Motor neuron (in vitro differentiated cells): Measurements from ENCODE around the gene CLDN34. TPM values are rescaled to one million over a fixed set of nuclear protein-coding genes. Genes with fewer than 3 reads are reported as not detected.

Source experiments
- ATAC-seq, 8 experiments: fragments of 200-7000 bp; cut with Tn5 transposase; replicated peaks in 6 of 8; 2 replicates each; pipeline ENCODE4 v1.8.0; 2021; ENCODE audit warnings: mild to moderate bottlenecking in 8 of 8, moderate library complexity in 8 of 8
- H3K27ac ChIP-seq, 2 donors: fragments of 250-450 bp; sonication (Bioruptor Pico); 2 replicates each; pipeline ENCODE4 v1.9.0; 2021; ENCODE audit warnings: antibody characterized with exemption in 2 of 2, mild to moderate bottlenecking in 2 of 2, moderate library complexity in 1 of 2
- H3K4me1 ChIP-seq, 2 donors: fragments of 250-450 bp; sonication (Bioruptor Pico); replicated peaks in 1 of 2; 2 replicates each; pipeline ENCODE4 v1.6.1; 2021; ENCODE audit warnings: antibody characterized with exemption in 2 of 2, mild to moderate bottlenecking in 2 of 2, moderate library complexity in 1 of 2
- H3K4me3 ChIP-seq, 5 donors: fragments of 250-450 bp; sonication (Bioruptor Pico); 2 replicates each; pipeline ENCODE4 v1.9.0; 2021; ENCODE audit warnings: antibody characterized with exemption in 5 of 5, mild to moderate bottlenecking in 5 of 5, moderate library complexity in 4 of 5
- WGBS, 10 experiments: fragments of 450-650 bp; shearing (Covaris generic); methylation state at CpG; one replicate each; pipeline ENCODE4 v1.0.0; 2022; 5-methylcytosine and 5-hydroxymethylcytosine counted together
- in situ Hi-C, 9 experiments: fragments of 400-800 bp; cut with MboI; loops; one replicate each; pipeline ENCODE4 v1.15.0; 2021; ENCODE audit warnings: low sequenced_read_pairs in 9 of 9, low pct_unique_long_range_greater_than_20kb in 2 of 9; ENCODE audit not compliant: unreplicated experiment in 9 of 9
- total RNA-seq, 8 experiments: library from RNA; unstranded; fragments of 300-600 nt; gene quantifications; 2 replicates each; pipeline versions ENCODE4 v1.2.3 to v1.2.4, GENCODE V29; 2022

CLDN34 gene
- total RNA-seq, 8 experiments from 2014 or later, result 0.45 to 0.90 (median 0.64) TPM; not detected in 3

GRCh38 chrX:9947131-9947794 lies 19.9 kb upstream of the CLDN34 start:
- H3K27ac ChIP-seq, result no peak overlapping the region
- no peak overlapping the region for H3K4me3 ChIP-seq
- H3K4me1 ChIP-seq, result no peaks in the 10 kb centered on the region
- in situ Hi-C loops, result no loop called here
- 0 to 100% (median 79%) methylated on average over 1 to 4 of the region's 10 CpGs; no CpG with 5 or more reads in 5 of the 10 experiments for WGBS, 10 experiments
- ATAC-seq, result peak in 3 of 8 experiments; percentile 38 to 48 (median 42)

- 17 to 100% (median 97%) methylated on average over 1 to 5 of the region's 9 CpGs; no CpG with 5 or more reads in 5 of the 10 experiments for WGBS, 10 experiments
- H3K4me3 ChIP-seq, result no peak overlapping the region
- in situ Hi-C loops, result no loop called here
- ATAC-seq, result no peak
- H3K27ac ChIP-seq, result no peak overlapping the region
- H3K4me1 ChIP-seq, result no peaks in the 10 kb centered on the region
Measured at GRCh38 chrX:9948406-9948805, 18.8 kb upstream of the CLDN34 start.

- 0% methylated on average over 1 of the region's 1 CpG; no CpG with 5 or more reads in 9 of the 10 experiments for WGBS, 10 experiments
- ATAC-seq, result no peak
- no peak overlapping the region for H3K4me3 ChIP-seq
- in situ Hi-C loops, result no loop called here
- no peak overlapping the region for H3K27ac ChIP-seq
- no peaks in the 10 kb centered on the region for H3K4me1 ChIP-seq
Measured at GRCh38 chrX:9952300-9952699, 14.9 kb upstream of the CLDN34 start.

GRCh38 chrX:9953396-9953795 lies 13.8 kb upstream of the CLDN34 start:
- in situ Hi-C loops, result no loop called here
- Histone ChIP-seq H3K27ac (no peak overlapping the region), H3K4me1 (no peaks in the 10 kb centered on the region), H3K4me3 (no peak overlapping the region)
- ATAC-seq, result no peak
- 21 to 100% (median 100%) methylated on average over 1 to 2 of the region's 2 CpGs; no CpG with 5 or more reads in 5 of the 10 experiments for WGBS, 10 experiments

- H3K4me3 ChIP-seq, result no peak overlapping the region
- no peak overlapping the region for H3K27ac ChIP-seq
- ATAC-seq, result no peak
- in situ Hi-C loops, result no loop called here
- no peaks in the 10 kb centered on the region for H3K4me1 ChIP-seq
- WGBS, 10 experiments, result 17 to 85% (median 20%) methylated on average over 1 to 2 of the region's 6 CpGs; no CpG with 5 or more reads in 7 of the 10 experiments
Measured at GRCh38 chrX:9955506-9955905, 11.7 kb upstream of the CLDN34 start.

GRCh38 chrX:9957743-9958142 lies 9.4 kb upstream of the CLDN34 start:
- H3K4me1 ChIP-seq, result no peaks in the 10 kb centered on the region
- no peak for ATAC-seq
- no peak overlapping the region for H3K27ac ChIP-seq
- in situ Hi-C loops, result no loop called here
- WGBS, 10 experiments, result 35 to 100% (median 98%) methylated on average over 1 to 9 of the region's 9 CpGs; no CpG with 5 or more reads in 6 of the 10 experiments
- no peak overlapping the region for H3K4me3 ChIP-seq

GRCh38 chrX:9958183-9958582 lies 9.0 kb upstream of the CLDN34 start:
- Histone ChIP-seq H3K27ac (no peak overlapping the region), H3K4me1 (no peaks in the 10 kb centered on the region), H3K4me3 (no peak overlapping the region)
- ATAC-seq, result no peak
- WGBS, 10 experiments, result 20 to 80% methylated on average over 1 of the region's 5 CpGs; no CpG with 5 or more reads in 8 of the 10 experiments
- in situ Hi-C loops, result no loop called here

GRCh38 chrX:9961750-9962149 lies 5.4 kb upstream of the CLDN34 start:
- Histone ChIP-seq H3K27ac (no peak overlapping the region), H3K4me3 (no peak overlapping the region), H3K4me1 (no peaks in the 10 kb centered on the region)
- in situ Hi-C loops, result no loop called here
- 20 to 100% (median 80%) methylated on average over 1 to 3 of the region's 5 CpGs; no CpG with 5 or more reads in 4 of the 10 experiments for WGBS, 10 experiments
- ATAC-seq, result no peak

GRCh38 chrX:9977635-9978034 lies 10.5 kb downstream of the CLDN34 start:
- Histone ChIP-seq H3K4me1 (peaks cover 2 to 13% of the 10 kb centered on the region in 2 donors), H3K4me3 (no peak overlapping the region), H3K27ac (no peak overlapping the region)
- ATAC-seq, result peak in 2 of 8 experiments; percentile 44 to 63
- in situ Hi-C loops, result loop anchor here in 1 of 9 experiments (25.0 kb wide), 1 partner anchor 135 kb away; no protein-coding TSS in a partner anchor
- WGBS, 10 experiments, result 40 to 88% (median 50%) methylated on average over 1 to 3 of the region's 3 CpGs; no CpG with 5 or more reads in 7 of the 10 experiments

GRCh38 chrX:9980401-9980800 lies 13.2 kb downstream of the CLDN34 start:
- 30 to 100% (median 92%) methylated on average over 1 to 4 of the region's 7 CpGs; no CpG with 5 or more reads in 7 of the 10 experiments for WGBS, 10 experiments
- Histone ChIP-seq H3K27ac (no peak overlapping the region), H3K4me3 (no peak overlapping the region), H3K4me1 (peaks cover 2 to 15% of the 10 kb centered on the region in 2 donors)
- in situ Hi-C loops, result loop anchor here in 3 of 9 experiments (10.0 to 25.0 kb wide), 3 partner anchors 132 to 144 kb away; no protein-coding TSS in a partner anchor
- ATAC-seq, result peak in 1 of 8 experiments; percentile 61

- ATAC-seq, result peak in 1 of 8 experiments; percentile 18
- in situ Hi-C loops, result loop anchor here in 3 of 9 experiments (10.0 to 25.0 kb wide), 3 partner anchors 131 to 144 kb away; no protein-coding TSS in a partner anchor
- Histone ChIP-seq H3K27ac (peak overlapping the region; percentile 52 to 72), H3K4me1 (peaks cover 2 to 15% of the 10 kb centered on the region in 2 donors), H3K4me3 (no peak overlapping the region)
- 81 to 100% methylated on average over 2 to 3 of the region's 5 CpGs; no CpG with 5 or more reads in 8 of the 10 experiments for WGBS, 10 experiments
Measured at GRCh38 chrX:9980927-9981326, 13.8 kb downstream of the CLDN34 start.

GRCh38 chrX:9983441-9983840 lies 16.3 kb downstream of the CLDN34 start:
- in situ Hi-C loops, result loop anchor here in 3 of 9 experiments (10.0 to 25.0 kb wide), 3 partner anchors 129 to 141 kb away; no protein-coding TSS in a partner anchor
- Histone ChIP-seq H3K4me1 (peaks cover 2 to 15% of the 10 kb centered on the region in 2 donors), H3K4me3 (no peak overlapping the region), H3K27ac (no peak overlapping the region)
- 50 to 82% methylated on average over 3 to 4 of the region's 18 CpGs; no CpG with 5 or more reads in 8 of the 10 experiments for WGBS, 10 experiments
- no peak for ATAC-seq

- peak in 1 of 8 experiments; percentile 50 for ATAC-seq
- Histone ChIP-seq H3K4me1 (peaks cover 2 to 15% of the 10 kb centered on the region in 2 donors), H3K27ac (no peak overlapping the region), H3K4me3 (no peak overlapping the region)
- in situ Hi-C loops, result loop anchor here in 3 of 9 experiments (10.0 to 25.0 kb wide), 3 partner anchors 128 to 141 kb away; no protein-coding TSS in a partner anchor
- 64 to 85% methylated on average over 2 to 11 of the region's 11 CpGs; no CpG with 5 or more reads in 8 of the 10 experiments for WGBS, 10 experiments
Measured at GRCh38 chrX:9983846-9984245, 16.7 kb downstream of the CLDN34 start.
